PC-9 (cell line): Measurements from ENCODE around the gene IL11. TPM values are rescaled to one million over a fixed set of nuclear protein-coding genes. Genes with fewer than 3 reads are reported as not detected.

Experiments
- BruUV-seq: library from RNA; stranded (reverse); fragments of 400-500 nt; replicated peaks from 2 replicates; lab custom pipeline; 2021; lab: Mats Ljungman, UMichigan
- CTCF ChIA-PET: fragments of 300-600 bp; sonication (Branson Sonifier 250); formaldehyde crosslinking; loops from one replicate; lab custom pipeline; 2022; ENCODE audit warnings: antibody characterized with exemption; lab: Charles Lee
- POLR2A ChIA-PET: fragments of 300-600 bp; sonication (Branson Sonifier 250); formaldehyde crosslinking; loops from one replicate; lab custom pipeline; 2022; ENCODE audit warnings: antibody characterized with exemption; ENCODE audit not compliant: unreplicated experiment; lab: Charles Lee
- DNase-seq, 2 experiments: peaks; one replicate each; pipeline versions ENCODE4 v3.0.0 to v3.0.0-alpha.2; 2015 to 2022; ENCODE audit warnings: mixed read lengths in 1 of 2
- H2AFZ ChIP-seq: fragments of 200-600 bp; sonication (generic); 2 replicates; pipeline ENCODE4 v1.8.1; 2017; ENCODE audit warnings: antibody characterized with exemption
- H3F3A ChIP-seq: fragments of 200-600 bp; sonication (generic); 2 replicates; pipeline ENCODE4 v1.8.1; 2017; ENCODE audit warnings: antibody characterized with exemption, mild to moderate bottlenecking, low read depth; ENCODE audit not compliant: insufficient read depth
- H3K27ac ChIP-seq: fragments of 200-600 bp; sonication (generic); 2 replicates; pipeline ENCODE4 v1.6.1; 2016; ENCODE audit warnings: mixed run types
- H3K27me3 ChIP-seq: fragments of 200-600 bp; sonication (generic); 2 replicates; pipeline ENCODE4 v1.6.1; 2016; ENCODE audit warnings: low read depth, mixed run types; ENCODE audit not compliant: insufficient read depth
- H3K36me3 ChIP-seq: fragments of 200-600 bp; sonication (generic); 2 replicates; pipeline ENCODE4 v1.6.1; 2016; ENCODE audit warnings: low read depth, mixed run types
- H3K4me1 ChIP-seq: fragments of 200-600 bp; sonication (generic); replicated peaks from 2 replicates; pipeline ENCODE4 v1.6.1; 2016; ENCODE audit warnings: mixed run types; ENCODE audit not compliant: insufficient read depth
- H3K4me2 ChIP-seq: fragments of 200-600 bp; sonication (generic); 2 replicates; pipeline ENCODE4 v1.6.1; 2017; ENCODE audit warnings: mixed run types
- H3K4me3 ChIP-seq: fragments of 200-600 bp; sonication (generic); 2 replicates; pipeline ENCODE4 v1.6.1; 2016; ENCODE audit warnings: mixed run types
- H3K79me2 ChIP-seq: fragments of 200-600 bp; sonication (generic); 2 replicates; pipeline ENCODE4 v1.6.1; 2017; ENCODE audit warnings: low read depth, mixed run types
- H3K9me2 ChIP-seq: fragments of 200-600 bp; sonication (generic); 2 replicates; pipeline ENCODE4 v1.8.1; 2017; ENCODE audit warnings: mild to moderate bottlenecking; ENCODE audit not compliant: insufficient read depth
- H3K9me3 ChIP-seq: fragments of 200-600 bp; sonication (generic); 2 replicates; pipeline ENCODE4 v1.8.1; 2016; ENCODE audit warnings: low read depth; ENCODE audit not compliant: insufficient read depth
- H4K20me1 ChIP-seq: fragments of 200-600 bp; sonication (generic); 2 replicates; pipeline ENCODE4 v1.8.1; 2017; ENCODE audit not compliant: insufficient read depth
- CTCF ChIP-seq: fragments of 200-600 bp; sonication (generic); conservative IDR thresholded peaks from 2 replicates; pipeline ENCODE4 v1.6.1; 2017; ENCODE audit warnings: mixed run types, antibody characterized with exemption, mild to moderate bottlenecking, moderate library complexity
- EZH2 ChIP-seq: fragments of 200-600 bp; sonication (generic); IDR thresholded peaks from 2 replicates; pipeline ENCODE4 v1.8.0; 2017; ENCODE audit warnings: antibody characterized with exemption, low read depth
- intact Hi-C: fragments of 100-400 bp; cut with micrococcal nuclease; formaldehyde crosslinking; loops from one replicate; pipeline ENCODE4 v1.10.0; 2022; ENCODE audit not compliant: unreplicated experiment
- total RNA-seq: library from RNA; stranded (reverse); gene quantifications from 2 replicates; pipeline ENCODE4 v1.2.3, GENCODE V29; 2021

Gene IL11
- total RNA-seq, 1 experiment from 2014 or later, result 4.1 TPM

- H3K4me1 ChIP-seq, result peaks cover 33% of the 10 kb centered on the region
- peak in 1 of 2 experiments; percentile 78 for DNase-seq
- ChIA-PET CTCF (interaction anchor here (0.6 to 0.7 kb wide), 2 partner anchors 13 to 227 kb away, joined by 3 to 4 read pairs; no protein-coding TSS in a partner anchor), POLR2A (interaction anchor here (0.6 to 0.8 kb wide), 2 partner anchors 22 to 222 kb away, joined by 4 to 12 read pairs; no protein-coding TSS in a partner anchor)
- no peak overlapping the region for H2AFZ ChIP-seq
- peaks cover 5% of the 10 kb centered on the region; the same call in 1 of the 2 replicates for H3K27me3 ChIP-seq
- no peaks in the 10 kb centered on the region for H3K9me3 ChIP-seq
- H3K79me2 ChIP-seq, result no peaks in the 10 kb centered on the region
- peak overlapping the region; percentile 35; the same call in 1 of the 2 replicates for H3K4me3 ChIP-seq
- TF ChIP-seq EZH2 (0 out of 2 replicates have a peak, but pooled peaks have one; percentile 66), CTCF (no peak)
- H3K4me2 ChIP-seq, result peak overlapping the region; percentile 61
- intact Hi-C loops, result loop anchor here (2.0 kb wide), 1 partner anchor 30 kb away; the partner anchor contains the start of gene KMT5C
- H3F3A ChIP-seq, result peaks cover 42% of the 10 kb centered on the region; the same call in 1 of the 2 replicates
- H3K9me2 ChIP-seq, result no peaks in the 10 kb centered on the region
- H3K36me3 ChIP-seq, result no peaks in the 10 kb centered on the region
- BruUV-seq, result no TSS peak
- no peak overlapping the region for H3K27ac ChIP-seq
- H4K20me1 ChIP-seq, result no peaks in the 10 kb centered on the region
Observed at GRCh38 chr19:55368701-55369563, 1.3 kb downstream of the IL11 start.

GRCh38 chr19:55368106-55368505 is 2.2 kb downstream of the IL11 start:
- peaks cover 5% of the 10 kb centered on the region; the same call in 1 of the 2 replicates for H3K27me3 ChIP-seq
- ChIA-PET CTCF (interaction anchor here (0.6 kb wide), 1 partner anchor 12 kb away, joined by 4 read pairs; no protein-coding TSS in a partner anchor), POLR2A (interaction anchor here (0.8 kb wide), 1 partner anchor 23 kb away, joined by 12 read pairs; no protein-coding TSS in a partner anchor)
- no peak overlapping the region for H3K27ac ChIP-seq
- no TSS peak for BruUV-seq
- H3K79me2 ChIP-seq, result no peaks in the 10 kb centered on the region
- no peak overlapping the region for H2AFZ ChIP-seq
- DNase-seq, result no peak
- intact Hi-C loops, result loop anchor here (2.0 kb wide), 1 partner anchor 29 kb away; the partner anchor contains the start of gene KMT5C
- H3K4me2 ChIP-seq, result no peak overlapping the region
- H3K9me2 ChIP-seq, result no peaks in the 10 kb centered on the region
- no peak overlapping the region for H3K4me3 ChIP-seq
- no peaks in the 10 kb centered on the region for H3K36me3 ChIP-seq
- no peaks in the 10 kb centered on the region for H3K9me3 ChIP-seq
- H3F3A ChIP-seq, result peaks cover 41% of the 10 kb centered on the region; the same call in 1 of the 2 replicates
- H3K4me1 ChIP-seq, result peaks cover 25% of the 10 kb centered on the region
- H4K20me1 ChIP-seq, result no peaks in the 10 kb centered on the region
- TF ChIP-seq CTCF, result no peak

DNA sequence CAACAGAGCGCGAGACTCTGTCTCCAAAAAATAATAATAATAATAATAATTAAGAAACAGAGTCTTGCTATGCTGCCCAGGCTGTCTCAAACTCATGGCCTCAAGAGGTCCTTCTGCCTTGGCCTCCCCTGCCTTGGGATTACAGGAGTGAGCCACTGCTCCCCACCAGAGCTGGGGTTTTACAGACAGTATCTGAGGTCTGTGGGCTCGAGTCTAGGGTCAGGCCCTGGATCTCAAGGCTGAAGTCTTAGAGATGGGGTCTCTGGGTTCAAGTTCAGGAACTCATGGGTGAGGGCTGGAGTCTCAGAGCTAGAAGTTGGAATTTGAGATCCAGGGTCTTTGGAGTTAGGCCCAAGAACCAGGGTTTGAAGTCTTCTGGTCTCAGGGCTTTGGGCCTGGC is 3.5 kb downstream of the IL11 start:
- no peaks in the 10 kb centered on the region for H4K20me1 ChIP-seq
- no peaks in the 10 kb centered on the region for H3K9me2 ChIP-seq
- no TSS peak for BruUV-seq
- peaks cover 35% of the 10 kb centered on the region; the same call in 1 of the 2 replicates for H3F3A ChIP-seq
- peaks cover 5% of the 10 kb centered on the region; the same call in 1 of the 2 replicates for H3K27me3 ChIP-seq
- H3K36me3 ChIP-seq, result no peaks in the 10 kb centered on the region
- POLR2A ChIA-PET, result no interaction called here
- peaks cover 12% of the 10 kb centered on the region for H3K4me1 ChIP-seq
- no peak overlapping the region for H2AFZ ChIP-seq
- intact Hi-C loops, result no loop called here
- no peak for DNase-seq
- CTCF ChIA-PET, result no interaction called here
- no peak for TF ChIP-seq CTCF
- TF ChIP-seq EZH2, result no peak
- H3K27ac ChIP-seq, result no peak overlapping the region
- no peaks in the 10 kb centered on the region for H3K79me2 ChIP-seq
- H3K9me3 ChIP-seq, result no peaks in the 10 kb centered on the region
- H3K4me3 ChIP-seq, result no peak overlapping the region
- no peak overlapping the region for H3K4me2 ChIP-seq
